ENCODE results near the gene FXYD6.

GRCh38 chr11:117823294-117823945, 53.0 kb downstream of the FXYD6 start:
- TF ChIP-seq USF2 (IDR thresholded peaks at IDR 0.05; ENCODE audit: low read length) (no peak), JUN (IDR thresholded peaks at IDR 0.05; ENCODE audit: low read depth, low read length) (no peak), CTCF (IDR thresholded peaks at IDR 0.05; ENCODE audit: control extremely low read depth in 1 of 3, insufficient read depth in 1 of 3, low read depth in 1 of 3, low read length in 3 of 3) (peak in 2 of 3 experiments; percentile 40 to 45; a peak in 2 of 4 replicates), POLR2AphosphoS5 (IDR thresholded peaks at IDR 0.05; ENCODE audit: low read depth, low read length) (no peak), EP300 (IDR thresholded peaks at IDR 0.05; ENCODE audit: borderline replicate concordance in 1 of 2, low read depth in 2 of 2, low read length in 2 of 2) (no peak), POLR2A (IDR thresholded peaks at IDR 0.05; ENCODE audit: control extremely low read depth in 1 of 2, low read depth in 2 of 2, low read length in 2 of 2) (no peak), CBX5 (IDR thresholded peaks at IDR 0.05; ENCODE audit: low read depth, low read length) (no peak), RAD21 (IDR thresholded peaks at IDR 0.05 in 1 of 2, conservative IDR thresholded peaks at IDR 0.05 in 1 of 2; ENCODE audit: low read depth in 2 of 2, low read length in 2 of 2) (peak; percentile 32 to 58), E2F6 (IDR thresholded peaks at IDR 0.05) (no peak), TEAD4 (IDR thresholded peaks at IDR 0.05; ENCODE audit: low read depth, low read length) (no peak), EZH2 (IDR thresholded peaks at IDR 0.05; ENCODE audit: low read depth, low read length, severe bottlenecking) (no peak), SIX5 (IDR thresholded peaks at IDR 0.05; ENCODE audit: low read depth, low read length) (no peak)
